ENCODE results near the gene RBM4. TPM values are rescaled to one million over a fixed set of nuclear protein-coding genes. Genes with fewer than 3 reads are reported as not detected.
A peak's percentile ranks its signal among the peaks of the same experiment; 100 is the strongest.

The RBM4 gene
- total and polyA plus RNA-seq, 9 of the 15 experiments (the other 6 are each of a cell fraction or from before 2014, with no cell fraction given) = 81.6 to 233 (median 122) TPM

GRCh38 chr11:66593303-66593635, 45.2 kb upstream of the RBM4 start (continued):
- TF ChIP-seq ZNF217 (CRISPR knock-in tag; IDR thresholded peaks at IDR 0.05) (no peak), RBFOX2 (IDR thresholded peaks at IDR 0.05; ENCODE audit: low read depth, low read length) (peak; percentile 10; the same call in 1 of the 2 replicates), ZBTB9 (CRISPR knock-in tag; IDR thresholded peaks at IDR 0.05) (0 out of 2 replicates have a peak, but pooled peaks have one; percentile 54), CBX2 (IDR thresholded peaks at IDR 0.05; ENCODE audit: insufficient read depth, low read length, poor library complexity, severe bottlenecking) (no peak), TCF15 (CRISPR knock-in tag; IDR thresholded peaks at IDR 0.05) (peak; percentile 57; the same call in 1 of the 2 replicates), ZBTB2 (IDR thresholded peaks at IDR 0.05) (no peak), NR1H2 (CRISPR knock-in tag; IDR thresholded peaks at IDR 0.05) (no peak), MTA1 (IDR thresholded peaks at IDR 0.05; ENCODE audit: borderline replicate concordance) (peak; percentile 49; the same call in 1 of the 2 replicates)
